ENCODE measurements around the gene AGGF1.

- TF ChIP-seq, protein P1, sequence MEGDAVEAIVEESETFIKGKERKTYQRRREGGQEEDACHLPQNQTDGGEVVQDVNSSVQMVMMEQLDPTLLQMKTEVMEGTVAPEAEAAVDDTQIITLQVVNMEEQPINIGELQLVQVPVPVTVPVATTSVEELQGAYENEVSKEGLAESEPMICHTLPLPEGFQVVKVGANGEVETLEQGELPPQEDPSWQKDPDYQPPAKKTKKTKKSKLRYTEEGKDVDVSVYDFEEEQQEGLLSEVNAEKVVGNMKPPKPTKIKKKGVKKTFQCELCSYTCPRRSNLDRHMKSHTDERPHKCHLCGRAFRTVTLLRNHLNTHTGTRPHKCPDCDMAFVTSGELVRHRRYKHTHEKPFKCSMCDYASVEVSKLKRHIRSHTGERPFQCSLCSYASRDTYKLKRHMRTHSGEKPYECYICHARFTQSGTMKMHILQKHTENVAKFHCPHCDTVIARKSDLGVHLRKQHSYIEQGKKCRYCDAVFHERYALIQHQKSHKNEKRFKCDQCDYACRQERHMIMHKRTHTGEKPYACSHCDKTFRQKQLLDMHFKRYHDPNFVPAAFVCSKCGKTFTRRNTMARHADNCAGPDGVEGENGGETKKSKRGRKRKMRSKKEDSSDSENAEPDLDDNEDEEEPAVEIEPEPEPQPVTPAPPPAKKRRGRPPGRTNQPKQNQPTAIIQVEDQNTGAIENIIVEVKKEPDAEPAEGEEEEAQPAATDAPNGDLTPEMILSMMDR (IDR thresholded peaks at IDR 0.05; ENCODE audit: borderline replicate concordance, extremely low read depth, low read length, poor library complexity, severe bottlenecking): no peak
- TF ChIP-seq EZH2 (IDR thresholded peaks at IDR 0.05; ENCODE audit: borderline replicate concordance, low read depth, low read length, severe bottlenecking): no peak
These were observed 35.1 kb downstream of the AGGF1 start for GRCh38 chr5:77065256-77065655.
